ENCODE data around the gene PLIN3.
"Not testable (repeated sequence)": the region's sequence is repeated elsewhere in the genome, so short reads cannot be mapped to it uniquely, and the experiment has no call there.

Gene PLIN3

DNA sequence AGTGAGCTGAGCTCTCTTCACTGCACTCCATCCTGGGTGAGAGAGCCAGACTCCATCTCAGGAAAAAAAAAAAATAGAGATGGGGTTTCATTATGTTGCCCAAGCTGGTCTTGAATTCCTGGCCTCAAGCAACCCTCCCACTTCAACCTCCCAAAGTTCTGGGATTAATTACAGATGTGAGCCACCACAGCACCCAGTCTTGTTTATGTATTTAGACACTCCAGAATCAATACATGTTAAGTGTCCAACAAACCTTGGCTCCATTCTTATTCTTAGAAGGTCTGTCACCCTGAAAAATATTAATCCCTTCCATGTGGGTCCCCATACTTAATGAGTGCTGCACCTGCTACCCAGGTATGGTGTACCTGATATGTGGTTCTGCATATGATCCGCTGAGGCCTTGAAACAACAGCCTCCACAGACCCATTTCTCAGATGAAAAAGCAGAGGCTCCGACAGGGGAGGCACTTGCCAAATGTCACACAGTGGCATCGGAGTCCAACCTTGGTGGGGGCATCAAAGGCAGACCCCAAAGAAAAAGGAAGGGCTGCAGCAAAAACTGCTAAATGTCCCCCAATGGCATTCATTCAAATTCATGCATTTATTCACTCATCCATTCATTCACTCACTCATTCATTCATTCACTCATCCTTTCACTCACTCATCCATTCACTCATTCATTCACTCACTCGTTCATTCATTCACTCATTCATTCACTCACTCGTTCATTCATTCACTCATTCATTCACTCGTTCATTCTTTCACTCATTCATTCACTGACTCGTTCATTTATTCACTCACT is 52.6 kb downstream of the PLIN3 start:
- DNase-seq: no peak

DNA sequence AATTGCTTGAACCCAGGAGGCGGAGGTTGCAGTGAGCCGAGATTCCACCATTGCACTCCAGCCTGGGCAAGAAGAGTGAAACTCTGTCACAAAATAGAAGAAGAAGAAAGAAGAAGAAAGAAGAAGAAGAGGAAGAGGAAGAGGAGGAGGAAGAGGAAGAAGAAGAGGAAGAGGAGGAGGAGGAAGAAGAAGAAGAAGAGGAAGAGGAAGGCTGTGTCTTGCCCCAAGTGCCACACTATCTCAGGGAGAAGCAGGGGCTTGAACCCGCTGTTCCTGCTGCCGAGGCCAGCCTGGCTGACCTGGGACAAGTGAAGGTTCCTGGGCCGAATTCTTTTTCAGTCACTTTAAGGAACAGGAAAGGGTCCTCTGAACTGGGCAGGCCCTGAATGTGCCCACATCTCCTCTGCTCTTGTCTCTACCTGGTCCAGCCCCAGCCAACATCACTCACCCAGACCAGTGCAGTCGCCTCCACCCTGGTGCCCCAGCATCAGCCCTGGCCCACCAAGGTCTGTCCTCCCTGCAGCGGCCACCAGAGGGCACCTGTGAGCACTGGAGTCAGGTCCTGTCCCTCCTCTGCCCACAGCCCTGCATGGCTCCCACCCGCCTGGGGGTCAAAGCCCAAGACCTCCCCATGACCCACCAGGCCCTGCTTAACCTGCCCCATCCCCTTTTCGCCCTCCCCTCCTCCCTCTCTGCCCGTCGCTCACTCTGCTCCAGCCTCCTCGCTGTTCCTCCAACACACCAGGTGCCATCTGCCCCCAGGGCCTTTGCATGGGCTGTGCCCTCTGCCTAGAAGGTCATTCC is 55.9 kb downstream of the PLIN3 start:
- DNase-seq: peak in 44 of 56 donors; percentile 6 to 78 (median 39)

DNA sequence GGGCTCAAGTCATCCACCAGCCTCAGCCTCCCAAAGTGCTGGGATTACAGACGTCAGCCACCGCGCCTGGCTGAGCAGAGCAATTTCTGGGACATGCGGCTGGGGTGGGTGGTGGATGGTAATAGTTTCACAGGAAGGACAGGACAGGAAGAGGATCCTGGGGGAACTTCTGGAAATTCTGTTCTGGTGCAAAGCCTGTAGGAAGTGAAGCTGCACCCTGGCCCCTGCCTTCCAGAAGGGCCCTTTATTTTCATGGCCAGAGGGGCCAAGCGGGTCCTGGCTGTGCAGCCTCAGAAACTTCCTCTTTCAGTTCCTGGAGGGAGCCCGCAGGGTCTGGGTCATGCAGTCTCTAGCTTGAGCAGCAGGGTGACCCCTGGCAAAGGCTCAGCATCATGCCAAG is 60.3 kb downstream of the PLIN3 start:
- peak in 26 of 56 donors; percentile 5 to 56 (median 25) for DNase-seq

DNA sequence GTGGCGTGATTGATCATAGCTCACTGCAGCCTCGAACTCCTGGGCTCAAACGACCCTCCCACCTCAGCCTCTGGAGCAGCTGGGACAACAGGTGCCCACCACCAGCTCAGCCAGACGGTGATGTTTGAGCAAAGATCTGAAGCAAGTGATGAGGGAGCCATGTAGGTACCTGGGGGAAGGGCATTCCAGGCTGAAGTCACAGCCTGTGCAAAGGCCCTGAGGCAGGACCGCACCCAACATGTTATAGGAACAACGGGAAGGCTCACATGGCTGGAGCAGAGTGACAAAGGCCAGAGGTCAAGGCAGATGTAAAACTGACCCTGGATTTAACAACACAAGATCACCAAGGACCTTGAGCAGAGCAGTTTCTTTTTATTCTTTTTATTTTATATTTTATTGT is 61.1 kb downstream of the PLIN3 start:
- DNase-seq: no peak

DNA sequence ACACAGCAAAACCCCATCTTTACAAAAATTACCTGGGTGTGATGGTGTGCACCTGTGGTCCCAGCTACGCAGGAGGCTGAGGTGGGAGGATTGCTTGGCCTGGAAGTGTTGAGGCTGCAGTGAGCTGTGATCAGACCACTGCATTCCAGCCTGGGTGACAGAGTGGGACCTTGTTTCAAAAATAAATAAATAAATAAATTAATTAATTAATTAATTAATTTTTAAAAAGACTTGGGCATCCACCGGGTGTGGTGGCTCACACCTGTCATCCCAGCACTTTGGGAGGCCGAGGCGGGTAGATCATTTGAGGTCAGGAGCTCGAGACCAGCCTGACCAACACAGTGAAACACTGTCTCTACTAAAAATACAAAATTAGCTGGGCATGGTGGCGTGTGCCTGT is 62.3 kb downstream of the PLIN3 start:
- not testable (repeated sequence) for DNase-seq

DNA sequence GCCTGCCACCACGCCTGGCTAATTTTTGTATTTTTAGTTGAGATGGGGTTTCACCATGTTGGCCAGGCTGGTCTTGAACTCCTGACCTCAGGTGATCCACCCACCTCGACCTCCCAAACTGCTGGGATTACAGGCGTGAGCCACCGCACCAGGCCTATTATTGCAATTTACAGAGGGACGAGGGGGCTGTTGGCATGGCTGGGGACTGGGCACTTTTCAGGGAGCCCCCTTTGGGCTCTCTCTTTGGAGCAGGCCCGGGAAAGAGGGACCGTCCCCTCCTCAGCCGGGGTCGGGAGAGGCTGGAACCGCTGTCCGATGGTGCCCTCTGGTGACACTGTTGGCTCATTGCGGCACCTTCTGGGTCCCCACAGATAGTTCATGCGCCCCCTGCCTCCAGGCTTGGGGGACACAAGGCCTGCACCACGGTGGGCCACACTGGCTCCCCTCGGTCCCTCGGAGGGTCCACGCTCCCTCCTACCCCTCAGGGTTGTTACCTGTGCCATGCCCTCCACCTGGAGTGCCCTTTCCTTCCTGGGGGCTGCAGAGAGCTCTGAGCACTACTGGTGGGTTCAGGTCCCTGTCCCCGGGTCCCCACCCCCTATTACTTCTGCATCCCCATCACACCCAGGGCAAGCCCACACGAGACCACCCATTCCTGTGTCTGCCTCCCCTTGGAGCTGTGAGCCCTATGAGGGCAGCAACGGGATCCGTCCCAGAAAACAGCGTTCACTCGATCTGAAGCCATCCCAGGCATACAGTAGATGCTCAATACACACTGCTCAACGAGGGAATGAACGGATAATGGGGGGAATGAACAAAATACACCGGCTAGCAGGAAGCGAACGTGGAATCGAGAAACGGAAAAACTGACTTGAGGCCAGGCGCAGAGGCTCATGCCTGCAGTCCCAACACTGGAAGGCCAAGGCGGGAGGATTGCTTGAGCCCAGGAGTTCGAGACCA is 63.5 kb downstream of the PLIN3 start:
- peak in 28 of 56 donors; percentile 5 to 72 (median 26) for DNase-seq

DNA sequence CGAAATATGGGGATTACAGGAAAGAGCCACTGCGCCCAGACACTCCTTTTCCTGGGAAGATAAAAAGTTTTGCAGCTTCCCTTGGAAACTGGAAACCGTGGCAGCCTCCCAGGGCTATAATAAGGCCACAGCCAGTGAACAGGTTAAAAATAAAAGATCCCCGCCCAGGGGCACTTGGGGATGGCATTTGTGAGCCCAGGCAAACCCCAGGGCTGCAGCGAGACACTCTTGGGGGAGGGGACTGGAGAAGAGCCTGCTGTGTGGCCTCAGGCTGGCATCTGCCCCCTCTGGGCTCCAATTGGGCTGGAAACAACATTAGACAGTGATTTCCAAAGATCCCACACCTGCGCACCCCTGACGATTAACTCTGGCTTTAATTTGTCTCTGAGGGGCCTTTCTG is 64.8 kb downstream of the PLIN3 start:
- no peak for DNase-seq

DNA sequence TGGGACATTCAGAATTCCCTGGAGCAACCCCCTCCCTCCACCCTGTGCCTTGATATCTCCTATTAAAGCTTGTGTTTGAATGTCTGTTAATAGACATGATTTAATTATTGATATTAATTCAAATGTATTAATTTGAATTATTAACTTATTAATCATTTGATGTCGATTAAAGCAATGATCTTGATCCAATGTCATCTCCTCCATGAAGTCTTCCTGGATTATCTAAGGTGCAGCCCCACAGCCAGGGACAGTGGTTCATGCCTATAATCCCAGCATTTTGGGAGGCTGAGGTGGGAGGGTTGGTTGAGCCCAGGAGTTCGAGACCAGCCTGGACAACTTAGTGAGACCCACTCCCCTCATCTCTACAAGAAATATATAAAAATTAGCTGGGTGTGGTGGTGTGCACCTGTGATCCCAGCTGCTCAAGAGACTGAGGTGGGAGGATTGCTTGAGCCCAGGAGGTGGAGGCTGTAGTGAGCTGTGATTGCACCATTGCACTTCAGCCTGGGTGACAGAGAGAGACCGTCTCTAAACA is 66.3 kb downstream of the PLIN3 start:
- DNase-seq: no peak

DNA sequence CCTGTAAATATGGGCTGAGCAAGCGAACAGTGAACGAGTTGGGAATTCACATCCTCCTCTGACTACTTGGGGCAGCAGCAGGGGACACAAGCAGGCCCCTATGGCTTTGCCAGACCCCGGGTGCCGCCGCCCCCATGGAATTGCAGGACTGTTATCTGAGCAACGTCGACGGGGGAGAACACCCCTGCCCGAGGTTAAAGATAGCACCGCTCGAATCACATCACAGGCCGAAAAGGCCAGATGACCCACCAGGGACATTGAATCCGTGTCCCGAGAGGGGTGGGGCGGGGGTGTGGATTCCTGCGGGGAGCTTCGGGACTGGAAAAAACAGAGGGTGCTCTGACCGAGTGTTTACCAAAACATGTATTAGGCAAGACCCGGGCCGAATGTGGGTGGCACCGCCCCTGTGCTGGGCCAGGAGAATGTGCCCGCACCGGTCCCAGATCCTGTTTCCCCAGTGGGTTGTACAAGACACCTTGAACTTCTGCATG is 66.8 kb downstream of the PLIN3 start:
- DNase-seq: no peak

DNA sequence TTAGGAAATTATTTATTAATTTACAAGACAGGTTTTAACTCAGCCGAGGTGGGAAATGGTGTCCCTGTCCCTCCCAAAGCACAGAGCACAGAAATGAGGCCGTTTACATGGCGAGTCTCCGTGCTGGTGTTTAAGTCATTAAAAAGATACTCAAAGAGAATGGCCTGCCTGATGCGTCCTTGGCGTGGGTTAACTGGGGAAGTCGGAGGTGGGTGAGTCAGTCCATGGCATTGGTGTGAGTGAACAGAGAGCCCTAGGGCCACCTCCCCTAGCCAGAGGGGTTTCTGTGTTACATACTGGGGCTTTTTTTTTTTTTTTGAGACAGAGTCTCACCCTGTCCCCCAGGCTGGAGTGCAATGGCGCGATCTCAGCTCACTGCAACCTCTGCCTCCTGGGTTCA is 72.1 kb downstream of the PLIN3 start:
- DNase-seq: no peak

DNA sequence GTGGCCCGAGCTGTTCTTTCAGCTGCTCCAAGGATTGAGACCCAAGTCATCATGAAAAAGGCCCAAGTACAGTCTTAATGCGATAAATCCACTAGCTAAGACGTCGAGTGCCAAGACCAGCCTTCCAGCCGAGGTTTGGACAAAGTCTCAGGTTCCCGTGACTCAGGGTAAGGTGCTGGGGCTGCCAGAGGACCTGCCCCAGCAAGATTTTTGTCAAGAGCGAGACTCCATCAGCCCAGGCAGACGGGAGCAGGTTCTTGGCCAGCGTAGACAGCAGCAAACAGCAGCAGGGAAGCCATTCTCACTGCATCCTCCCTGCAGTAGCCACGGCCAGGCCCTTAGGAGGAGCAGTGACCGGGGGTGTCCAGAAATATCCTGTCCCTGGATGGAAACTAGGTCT is 72.5 kb downstream of the PLIN3 start:
- DNase-seq: no peak

DNA sequence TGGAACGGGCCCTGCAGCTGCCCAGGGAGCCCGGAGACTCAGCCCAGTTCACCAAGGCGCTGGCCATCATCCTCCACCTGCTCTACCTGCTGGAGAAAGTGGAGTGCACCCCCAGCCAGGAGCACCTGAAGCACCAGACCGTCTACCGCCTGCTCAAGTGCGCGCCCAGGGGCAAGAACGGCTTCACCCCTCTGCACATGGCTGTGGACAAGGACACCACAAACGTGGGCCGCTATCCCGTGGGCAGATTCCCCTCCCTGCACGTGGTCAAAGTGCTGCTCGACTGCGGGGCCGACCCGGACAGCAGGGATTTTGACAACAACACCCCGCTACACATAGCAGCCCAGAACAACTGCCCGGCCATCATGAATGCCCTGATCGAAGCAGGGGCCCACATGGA is 74.2 kb downstream of the PLIN3 start:
- DNase-seq: not testable (repeated sequence)

DNA sequence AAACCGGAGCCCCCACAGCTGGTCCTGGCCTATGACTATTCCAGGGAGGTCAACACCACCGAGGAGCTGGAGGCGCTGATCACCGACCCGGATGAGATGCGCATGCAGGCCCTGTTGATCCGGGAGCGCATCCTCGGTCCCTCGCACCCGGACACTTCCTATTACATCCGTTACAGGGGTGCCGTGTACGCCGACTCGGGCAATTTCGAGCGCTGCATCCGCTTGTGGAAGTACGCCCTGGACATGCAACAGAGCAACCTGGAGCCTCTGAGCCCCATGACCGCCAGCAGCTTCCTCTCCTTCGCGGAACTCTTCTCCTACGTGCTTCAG is 74.6 kb downstream of the PLIN3 start:
- not testable (repeated sequence) for DNase-seq

DNA sequence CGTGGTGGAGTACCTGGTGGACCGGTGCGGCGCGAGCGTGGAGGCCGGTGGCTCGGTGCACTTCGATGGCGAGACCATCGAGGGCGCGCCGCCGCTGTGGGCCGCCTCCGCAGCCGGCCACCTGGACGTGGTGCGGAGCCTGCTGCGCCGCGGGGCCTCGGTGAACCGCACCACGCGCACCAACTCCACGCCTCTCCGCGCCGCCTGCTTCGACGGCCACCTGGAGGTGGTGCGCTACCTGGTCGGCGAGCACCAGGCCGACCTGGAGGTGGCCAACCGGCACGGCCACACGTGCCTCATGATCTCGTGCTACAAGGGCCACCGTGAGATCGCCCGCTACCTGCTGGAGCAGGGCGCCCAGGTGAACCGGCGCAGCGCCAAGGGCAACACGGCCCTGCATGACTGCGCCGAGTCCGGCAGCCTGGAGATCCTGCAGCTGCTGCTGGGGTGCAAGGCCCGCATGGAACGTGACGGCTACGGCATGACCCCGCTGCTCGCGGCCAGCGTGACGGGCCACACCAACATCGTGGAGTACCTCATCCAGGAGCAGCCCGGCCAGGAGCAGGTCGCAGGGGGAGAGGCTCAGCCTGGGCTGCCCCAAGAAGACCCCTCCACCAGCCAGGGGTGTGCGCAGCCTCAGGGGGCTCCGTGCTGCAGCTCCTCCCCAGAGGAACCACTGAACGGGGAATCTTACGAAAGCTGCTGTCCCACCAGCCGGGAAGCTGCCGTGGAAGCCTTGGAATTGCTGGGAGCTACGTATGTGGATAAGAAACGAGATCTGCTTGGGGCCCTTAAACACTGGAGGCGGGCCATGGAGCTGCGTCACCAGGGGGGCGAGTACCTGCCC is 75.2 kb downstream of the PLIN3 start:
- DNase-seq: not testable (repeated sequence)

DNA sequence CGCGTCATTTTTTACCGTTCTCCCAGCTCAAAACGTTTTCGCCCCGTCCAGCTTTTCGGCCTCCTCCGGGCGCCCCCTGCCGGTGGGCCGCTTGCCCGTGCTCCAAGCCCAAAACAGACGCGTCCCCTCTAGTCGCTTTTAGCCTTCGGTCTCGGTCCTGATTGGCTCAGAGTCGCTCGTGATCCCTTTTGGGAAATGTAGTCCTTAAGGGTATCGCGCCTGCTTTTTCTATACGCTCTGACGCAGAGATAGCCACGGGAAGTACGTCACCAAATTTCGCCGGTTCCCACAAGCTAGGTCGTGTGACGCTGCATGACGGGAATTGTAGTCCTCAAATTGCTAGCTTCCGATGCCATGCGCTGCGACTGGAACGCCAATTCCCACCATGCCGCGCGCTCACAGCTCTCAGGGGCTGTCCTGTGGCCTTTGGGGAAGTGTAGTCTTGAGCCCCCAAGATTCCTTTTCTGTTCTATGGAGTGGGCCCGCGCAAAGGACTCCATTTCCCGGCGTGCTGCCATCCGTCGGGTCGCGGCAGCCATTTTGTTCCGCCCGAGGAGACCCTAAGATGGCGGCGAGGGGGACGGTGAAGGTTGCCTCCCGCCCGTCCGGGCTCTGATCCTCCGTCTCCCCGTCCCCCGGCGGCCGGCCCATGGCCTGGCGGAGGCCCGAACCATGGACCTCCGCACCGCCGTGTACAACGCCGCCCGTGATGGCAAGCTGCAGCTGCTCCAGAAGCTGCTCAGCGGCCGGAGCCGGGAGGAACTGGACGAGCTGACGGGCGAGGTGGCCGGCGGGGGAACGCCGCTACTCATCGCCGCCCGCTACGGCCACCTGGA is 76.1 kb downstream of the PLIN3 start, which contains the start of gene FEM1A:
Gene FEM1A (plus strand): TSS at position 552 of the 836 bp plus-strand sequence. CDS start 121 bp downstream, at position 673.
- peak; percentile 98 to 100 (median 100) for DNase-seq

Measured in nucleus accumbens (tissue), 56 donors.